Tibial artery (tissue), 4 donors: ENCODE measurements around the gene SHH.

Experiments used
- DNase-seq, 2 donors: peaks; one replicate each; pipeline ENCODE4 v3.0.0-alpha.2; 2019
- H3K27ac ChIP-seq, 2 donors: fragments of 200-600 bp; sonication (generic) in 1 of 2; 1 replicate in 1 of 2; 2 replicates in 1 of 2; pipeline ENCODE4 v1.5.1; 2018 to 2019; ENCODE audit warnings: mild to moderate bottlenecking in 1 of 2
- H3K27me3 ChIP-seq, 2 donors: fragments of 200-600 bp; sonication (generic) in 1 of 2; one replicate each; pipeline versions ENCODE4 v1.5.1 to v1.6.0; 2016 to 2019
- H3K36me3 ChIP-seq, 3 donors: fragments of 200-600 bp; sonication (generic) in 2 of 3; one replicate each; pipeline ENCODE4 v1.5.1; 2016 to 2019; ENCODE audit warnings: mild to moderate bottlenecking in 2 of 3
- H3K4me1 ChIP-seq, 4 donors: fragments of 200-600 bp; sonication (generic) in 2 of 4; 1 replicate in 3 of 4; 2 replicates in 1 of 4; pipeline ENCODE4 v1.5.1; 2016 to 2019
- H3K4me3 ChIP-seq, 2 donors: fragments of 200-600 bp; sonication (generic) in 1 of 2; 1 replicate in 1 of 2; 2 replicates in 1 of 2; pipeline ENCODE4 v1.5.1; 2018 to 2019; ENCODE audit warnings: mild to moderate bottlenecking in 2 of 2
- H3K9me3 ChIP-seq, 3 donors: fragments of 200-600 bp; sonication (generic) in 1 of 3; one replicate each; pipeline ENCODE4 v1.5.1; 2016 to 2019
- intact Hi-C: fragments of 100-400 bp; cut with DNase I; formaldehyde crosslinking; loops from one replicate; pipeline ENCODE4 v1.15.0; 2023; ENCODE audit warnings: low total_unique reads
- TF ChIP-seq, protein P1 (sequence below), 2 experiments: fragments of 200-600 bp in 1 of 2; fragments of 450-650 bp in 1 of 2; IDR thresholded peaks; one replicate each; pipeline ENCODE4 v1.5.1; 2017 to 2019; ENCODE audit warnings: antibody characterized with exemption in 2 of 2, mild to moderate bottlenecking in 1 of 2, moderate library complexity in 1 of 2

The SHH gene

DNA sequence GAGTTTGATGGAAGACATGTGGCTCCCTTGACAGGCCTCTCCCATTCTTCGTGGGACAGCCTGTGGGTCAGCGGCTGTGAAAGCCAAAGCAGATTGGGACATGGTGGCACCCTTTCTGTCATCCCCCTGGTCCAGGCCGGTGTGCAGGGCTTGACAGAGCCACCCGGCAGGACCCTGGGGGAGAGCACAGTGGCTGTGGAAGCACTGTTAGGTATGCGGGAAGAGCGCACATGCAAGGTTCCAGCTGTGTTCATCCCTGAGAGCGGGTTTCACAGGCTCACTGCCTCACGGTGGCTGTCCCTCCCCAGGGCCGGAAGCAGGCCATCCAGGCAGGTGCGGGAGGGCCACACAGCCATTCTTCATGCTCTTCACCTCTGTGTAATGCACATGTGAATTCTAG is 29.8 kb downstream of the SHH start:
- TF ChIP-seq, protein P1, sequence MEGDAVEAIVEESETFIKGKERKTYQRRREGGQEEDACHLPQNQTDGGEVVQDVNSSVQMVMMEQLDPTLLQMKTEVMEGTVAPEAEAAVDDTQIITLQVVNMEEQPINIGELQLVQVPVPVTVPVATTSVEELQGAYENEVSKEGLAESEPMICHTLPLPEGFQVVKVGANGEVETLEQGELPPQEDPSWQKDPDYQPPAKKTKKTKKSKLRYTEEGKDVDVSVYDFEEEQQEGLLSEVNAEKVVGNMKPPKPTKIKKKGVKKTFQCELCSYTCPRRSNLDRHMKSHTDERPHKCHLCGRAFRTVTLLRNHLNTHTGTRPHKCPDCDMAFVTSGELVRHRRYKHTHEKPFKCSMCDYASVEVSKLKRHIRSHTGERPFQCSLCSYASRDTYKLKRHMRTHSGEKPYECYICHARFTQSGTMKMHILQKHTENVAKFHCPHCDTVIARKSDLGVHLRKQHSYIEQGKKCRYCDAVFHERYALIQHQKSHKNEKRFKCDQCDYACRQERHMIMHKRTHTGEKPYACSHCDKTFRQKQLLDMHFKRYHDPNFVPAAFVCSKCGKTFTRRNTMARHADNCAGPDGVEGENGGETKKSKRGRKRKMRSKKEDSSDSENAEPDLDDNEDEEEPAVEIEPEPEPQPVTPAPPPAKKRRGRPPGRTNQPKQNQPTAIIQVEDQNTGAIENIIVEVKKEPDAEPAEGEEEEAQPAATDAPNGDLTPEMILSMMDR (IDR thresholded peaks at IDR 0.05), result no peak
- Histone ChIP-seq H3K27me3 (peaks cover 0 to 9% of the 10 kb centered on the region in 2 donors), H3K36me3 (peaks cover 55 to 66% (median 57%) of the 10 kb centered on the region in 3 donors), H3K27ac (no peak overlapping the region), H3K9me3 (no peaks in the 10 kb centered on the region), H3K4me1 (peaks cover 0 to 8% (median 7%) of the 10 kb centered on the region in 4 donors), H3K4me3 (no peak overlapping the region)
- intact Hi-C loops, result no loop called here
- DNase-seq, result no peak

GRCh38 chr7:155781433-155781832 is 30.8 kb downstream of the SHH start:
- no peak for DNase-seq
- Histone ChIP-seq H3K9me3 (no peaks in the 10 kb centered on the region), H3K36me3 (peaks cover 65 to 76% (median 65%) of the 10 kb centered on the region in 3 donors), H3K27me3 (no peaks in the 10 kb centered on the region), H3K27ac (no peak overlapping the region), H3K4me3 (no peak overlapping the region), H3K4me1 (no peaks in the 10 kb centered on the region)
- intact Hi-C loops, result no loop called here
- TF ChIP-seq, protein P1 (IDR thresholded peaks at IDR 0.05), result no peak

- peaks cover 70 to 82% (median 71%) of the 10 kb centered on the region in 3 donors for H3K36me3 ChIP-seq
- no peak overlapping the region for H3K27ac ChIP-seq
- no peaks in the 10 kb centered on the region for H3K9me3 ChIP-seq
- no peak for DNase-seq
- no peak overlapping the region for H3K4me3 ChIP-seq
- H3K27me3 ChIP-seq, result no peaks in the 10 kb centered on the region
- TF ChIP-seq, protein P1 (IDR thresholded peaks at IDR 0.05), result no peak
- intact Hi-C loops, result no loop called here
- H3K4me1 ChIP-seq, result no peaks in the 10 kb centered on the region
Measured at GRCh38 chr7:155780884-155781283, 31.4 kb downstream of the SHH start.

- H3K4me3 ChIP-seq, result no peak overlapping the region
- DNase-seq, result no peak
- peaks cover 77 to 91% (median 81%) of the 10 kb centered on the region in 3 donors for H3K36me3 ChIP-seq
- no peak overlapping the region for H3K27ac ChIP-seq
- H3K4me1 ChIP-seq, result no peaks in the 10 kb centered on the region
- intact Hi-C loops, result no loop called here
- no peaks in the 10 kb centered on the region for H3K9me3 ChIP-seq
- no peaks in the 10 kb centered on the region for H3K27me3 ChIP-seq
- TF ChIP-seq, protein P1 (IDR thresholded peaks at IDR 0.05), result no peak
Measured at GRCh38 chr7:155778349-155778748, 33.9 kb downstream of the SHH start.

DNA sequence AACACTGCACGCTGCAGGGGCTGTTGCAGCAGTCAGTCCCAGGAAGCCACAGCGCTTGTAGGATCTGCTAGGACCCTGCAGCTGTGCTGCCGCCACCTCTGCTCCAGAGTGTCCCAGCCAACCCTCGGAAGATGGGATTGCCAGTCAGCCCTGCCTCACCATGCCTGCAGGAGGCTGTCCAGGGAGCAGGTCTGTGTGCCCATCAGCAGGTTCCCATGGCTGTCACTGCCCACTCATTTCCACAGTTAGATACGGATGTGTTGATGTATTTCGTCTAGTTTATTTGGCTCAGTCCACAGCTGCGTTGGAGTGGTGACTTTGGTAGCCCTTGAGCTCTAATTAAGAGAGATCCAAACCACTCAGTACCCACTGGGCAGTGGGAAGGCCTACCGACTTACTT is 35.7 kb downstream of the SHH start:
- peaks cover 72 to 94% (median 82%) of the 10 kb centered on the region in 3 donors for H3K36me3 ChIP-seq
- TF ChIP-seq, protein P1 (IDR thresholded peaks at IDR 0.05), result no peak
- intact Hi-C loops, result no loop called here

DNA sequence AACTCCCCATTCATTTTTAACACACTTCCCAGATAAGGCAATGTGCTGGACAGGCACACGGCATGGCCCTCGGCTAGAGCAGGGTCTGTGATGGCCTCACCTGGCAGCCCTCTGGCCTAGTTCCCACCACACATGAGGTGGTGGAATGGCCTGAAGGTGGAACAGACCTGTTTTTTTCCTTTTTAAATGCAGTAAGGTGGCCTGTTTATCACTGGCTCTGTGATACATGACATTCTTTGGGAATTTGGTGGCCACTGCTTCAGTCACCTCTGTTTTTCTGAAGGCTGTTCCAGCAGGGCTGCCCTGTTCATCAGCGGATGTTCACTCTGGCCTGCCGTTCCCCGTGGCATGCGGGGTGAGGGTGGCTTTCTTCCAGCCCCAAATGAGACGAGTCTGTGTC is 36.6 kb downstream of the SHH start:
- intact Hi-C loops, result no loop called here
- DNase-seq, result no peak
- peaks cover 68 to 90% (median 82%) of the 10 kb centered on the region in 3 donors for H3K36me3 ChIP-seq
- no peaks in the 10 kb centered on the region for H3K27me3 ChIP-seq
- no peak overlapping the region for H3K27ac ChIP-seq
- TF ChIP-seq, protein P1 (IDR thresholded peaks at IDR 0.05), result no peak
- H3K4me1 ChIP-seq, result no peaks in the 10 kb centered on the region
- no peak overlapping the region for H3K4me3 ChIP-seq
- H3K9me3 ChIP-seq, result no peaks in the 10 kb centered on the region

More for the DNA sequence above, 35.7 kb downstream of the SHH start:
- Histone ChIP-seq H3K4me1 (no peaks in the 10 kb centered on the region), H3K9me3 (no peaks in the 10 kb centered on the region), H3K27ac (no peak overlapping the region), H3K27me3 (no peaks in the 10 kb centered on the region), H3K4me3 (no peak overlapping the region)
- no peak for DNase-seq
